ENCODE measurements around the gene CD276. TPM values are rescaled to one million over a fixed set of nuclear protein-coding genes. Genes with fewer than 3 reads are reported as not detected.

The CD276 gene
- total RNA-seq, 1 experiment from 2014 or later: 133 TPM

DNA sequence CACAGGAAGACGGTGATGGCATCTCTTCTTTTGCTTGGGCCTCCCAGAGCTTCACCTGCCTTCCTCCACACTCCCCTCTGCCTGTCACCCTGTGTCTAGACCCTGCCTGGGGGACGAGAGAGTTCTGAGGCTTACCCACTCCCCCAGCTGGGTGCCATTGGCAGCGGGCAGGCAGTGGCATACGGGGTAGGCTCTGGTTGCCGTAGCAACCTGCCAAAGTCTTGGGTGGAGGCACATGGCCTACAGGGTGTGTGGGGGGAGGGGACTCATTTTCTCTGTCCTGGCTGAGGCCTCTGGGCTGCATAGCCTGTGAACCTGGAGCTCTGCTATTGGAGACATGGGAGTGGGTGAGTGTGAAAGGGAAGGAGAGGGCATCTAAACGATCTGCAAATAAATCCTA, 64.5 kb downstream of the CD276 start:
- no peak overlapping the region for H3K27ac Mint-ChIP-seq
- no peak overlapping the region for H3K27ac ChIP-seq (ENCODE audit: insufficient read length, low read depth, low read length)

More for the DNA sequence above, 64.5 kb downstream of the CD276 start:
- Mint-ChIP-seq H3K9me3 (no peaks in the 10 kb centered on the region; a peak in 1 of 5 replicates), H3K4me1 (peaks cover 47 to 57% of the 10 kb centered on the region in 2 experiments), H3K4me3 (no peak overlapping the region), H3K36me3 (ENCODE audit: insufficient read depth in 1 of 3, low read depth in 3 of 3) (no peaks in the 10 kb centered on the region; a peak in 1 of 7 replicates), H3K27me3 (ENCODE audit: low read depth) (peaks cover 33% of the 10 kb centered on the region)
- no peak overlapping the region for H4K8ac ChIP-seq (replicated peaks; ENCODE audit: insufficient read length, low read depth, low read length)
- H2AFZ ChIP-seq (ENCODE audit: low read length): no peak overlapping the region
- no peak overlapping the region for H2AK5ac ChIP-seq (ENCODE audit: insufficient read length, low read length)
- WGBS (ENCODE audit: extremely low coverage, insufficient read length, low lambda C conversion rate): no CpG with 5 or more reads among the region's 6 CpGs
- no peak overlapping the region for H3K18ac ChIP-seq (ENCODE audit: insufficient read length, low read depth, low read length)
- H2BK15ac ChIP-seq (ENCODE audit: low read depth, low read length): no peak overlapping the region
- no peak overlapping the region for H3T11ph ChIP-seq (ENCODE audit: low read length)
- H2BK12ac ChIP-seq (ENCODE audit: insufficient read length, low read depth, low read length): no peak overlapping the region
- peaks cover 17% of the 10 kb centered on the region for H3K23me2 ChIP-seq (ENCODE audit: insufficient read length, low read depth, low read length, poor library complexity, severe bottlenecking)
- DNase-seq: no peak
- H3K79me1 ChIP-seq (ENCODE audit: insufficient read depth, low read depth, low read length, poor library complexity, severe bottlenecking): no peaks in the 10 kb centered on the region
- no peak overlapping the region for H3K4me2 ChIP-seq (ENCODE audit: insufficient read depth, insufficient read length, low read length)
- no peaks in the 10 kb centered on the region for H3K79me2 ChIP-seq (ENCODE audit: insufficient read depth, low read length)
- no peak overlapping the region for H3K9ac ChIP-seq (ENCODE audit: extremely low read depth, insufficient read length, low read length)
- no peak overlapping the region for H2BK5ac ChIP-seq (ENCODE audit: insufficient read length, low read length)
- H3K9me3 ChIP-seq (ENCODE audit: control insufficient read depth, low read depth, low read length): no peaks in the 10 kb centered on the region
- H3K56ac ChIP-seq (ENCODE audit: insufficient read length, low read depth, low read length): no peak overlapping the region
- no peak overlapping the region for H3K23ac ChIP-seq (ENCODE audit: insufficient read length, low read depth, low read length)
- no peak overlapping the region for H3K14ac ChIP-seq (ENCODE audit: insufficient read depth, low read length)
- peaks cover under 1% of the 10 kb centered on the region; the same call in 1 of the 2 replicates for H3K27me3 ChIP-seq (ENCODE audit: insufficient read depth, low read length)
- H3K4ac ChIP-seq (ENCODE audit: low read depth, low read length): no peak overlapping the region
- no peak overlapping the region for H2BK120ac ChIP-seq (ENCODE audit: low read depth, low read length, poor library complexity, severe bottlenecking)
- no peak overlapping the region for H4K91ac ChIP-seq (ENCODE audit: insufficient read length, low read depth, low read length)
- H2BK20ac ChIP-seq (ENCODE audit: low read depth, low read length, poor library complexity, severe bottlenecking): no peak overlapping the region
- no peaks in the 10 kb centered on the region for H4K20me1 ChIP-seq (ENCODE audit: control insufficient read depth, insufficient read depth, insufficient read length)
- TF ChIP-seq, protein P1, sequence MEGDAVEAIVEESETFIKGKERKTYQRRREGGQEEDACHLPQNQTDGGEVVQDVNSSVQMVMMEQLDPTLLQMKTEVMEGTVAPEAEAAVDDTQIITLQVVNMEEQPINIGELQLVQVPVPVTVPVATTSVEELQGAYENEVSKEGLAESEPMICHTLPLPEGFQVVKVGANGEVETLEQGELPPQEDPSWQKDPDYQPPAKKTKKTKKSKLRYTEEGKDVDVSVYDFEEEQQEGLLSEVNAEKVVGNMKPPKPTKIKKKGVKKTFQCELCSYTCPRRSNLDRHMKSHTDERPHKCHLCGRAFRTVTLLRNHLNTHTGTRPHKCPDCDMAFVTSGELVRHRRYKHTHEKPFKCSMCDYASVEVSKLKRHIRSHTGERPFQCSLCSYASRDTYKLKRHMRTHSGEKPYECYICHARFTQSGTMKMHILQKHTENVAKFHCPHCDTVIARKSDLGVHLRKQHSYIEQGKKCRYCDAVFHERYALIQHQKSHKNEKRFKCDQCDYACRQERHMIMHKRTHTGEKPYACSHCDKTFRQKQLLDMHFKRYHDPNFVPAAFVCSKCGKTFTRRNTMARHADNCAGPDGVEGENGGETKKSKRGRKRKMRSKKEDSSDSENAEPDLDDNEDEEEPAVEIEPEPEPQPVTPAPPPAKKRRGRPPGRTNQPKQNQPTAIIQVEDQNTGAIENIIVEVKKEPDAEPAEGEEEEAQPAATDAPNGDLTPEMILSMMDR (conservative IDR thresholded peaks at IDR 0.05): no peak
- H3K4me1 ChIP-seq (ENCODE audit: insufficient read depth, low read length): peaks cover 9% of the 10 kb centered on the region
- H4K5ac ChIP-seq (ENCODE audit: insufficient read length, low read depth, low read length): no peak overlapping the region
